Measurements from ENCODE around the gene BOC.

Gene BOC

GRCh38 chr3:113186566-113186965 lies 24.8 kb upstream of the BOC start:
- no peak for FAIRE-seq
- no peak for DNase-seq (ENCODE audit: extremely low spot score, insufficient read length, low read depth)

GRCh38 chr3:113193288-113193687 lies 18.1 kb upstream of the BOC start:
- FAIRE-seq = no peak
- no peak for DNase-seq (ENCODE audit: extremely low spot score, insufficient read length, low read depth)

GRCh38 chr3:113193719-113194118 lies 17.6 kb upstream of the BOC start:
- no peak for DNase-seq (ENCODE audit: extremely low spot score, insufficient read length, low read depth)

GRCh38 chr3:113194823-113195401 lies 16.4 kb upstream of the BOC start:
- DNase-seq (ENCODE audit: extremely low spot score, insufficient read length, low read depth) (no peak), FAIRE-seq (no peak)

More at GRCh38 chr3:113193719-113194118, 17.6 kb upstream of the BOC start:
- FAIRE-seq = no peak

GRCh38 chr3:113200351-113200750 lies 11.0 kb upstream of the BOC start:
- no peak for DNase-seq (ENCODE audit: extremely low spot score, insufficient read length, low read depth)
- FAIRE-seq = no peak

- DNase-seq (ENCODE audit: extremely low spot score, insufficient read length, low read depth) = no peak
- FAIRE-seq = no peak
Observed at GRCh38 chr3:113200946-113201345, 10.4 kb upstream of the BOC start.

GRCh38 chr3:113204371-113204770 lies 7.0 kb upstream of the BOC start:
- FAIRE-seq = no peak

GRCh38 chr3:113205481-113205880 lies 5.9 kb upstream of the BOC start:
- DNase-seq (ENCODE audit: extremely low spot score, insufficient read length, low read depth) (no peak), FAIRE-seq (no peak)

More at GRCh38 chr3:113204371-113204770, 7.0 kb upstream of the BOC start:
- no peak for DNase-seq (ENCODE audit: extremely low spot score, insufficient read length, low read depth)

- FAIRE-seq = no peak
Observed at GRCh38 chr3:113210604-113211329, 590 bp upstream of the BOC start.

GRCh38 chr3:113212150-113212843 lies 940 bp downstream of the BOC start:
- FAIRE-seq = no peak
- no peak for DNase-seq (ENCODE audit: extremely low spot score, insufficient read length, low read depth)

More at GRCh38 chr3:113210604-113211329, 590 bp upstream of the BOC start:
- DNase-seq (ENCODE audit: extremely low spot score, insufficient read length, low read depth) = no peak

GRCh38 chr3:113212844-113213375 lies 1.6 kb downstream of the BOC start:
- no peak for DNase-seq (ENCODE audit: extremely low spot score, insufficient read length, low read depth)
- FAIRE-seq = no peak

- FAIRE-seq (no peak), DNase-seq (ENCODE audit: extremely low spot score, insufficient read length, low read depth) (no peak)
Observed at GRCh38 chr3:113213896-113214587, 2.7 kb downstream of the BOC start.

GRCh38 chr3:113214917-113215595 lies 3.7 kb downstream of the BOC start:
- DNase-seq (ENCODE audit: extremely low spot score, insufficient read length, low read depth) = no peak
- FAIRE-seq = no peak

- no peak for DNase-seq (ENCODE audit: extremely low spot score, insufficient read length, low read depth)
- no peak for FAIRE-seq
Observed at GRCh38 chr3:113216393-113216792, 5.0 kb downstream of the BOC start.

GRCh38 chr3:113218011-113218680 lies 6.8 kb downstream of the BOC start:
- FAIRE-seq (no peak), DNase-seq (ENCODE audit: extremely low spot score, insufficient read length, low read depth) (no peak)

- no peak for DNase-seq (ENCODE audit: extremely low spot score, insufficient read length, low read depth)
- FAIRE-seq = no peak
Observed at GRCh38 chr3:113218681-113219045, 7.3 kb downstream of the BOC start.

GRCh38 chr3:113219605-113220300 lies 8.4 kb downstream of the BOC start:
- DNase-seq (ENCODE audit: extremely low spot score, insufficient read length, low read depth) (no peak), FAIRE-seq (no peak)

GRCh38 chr3:113220721-113221120 lies 9.4 kb downstream of the BOC start:
- DNase-seq (ENCODE audit: extremely low spot score, insufficient read length, low read depth) (no peak), FAIRE-seq (no peak)
